Transverse colon (tissue), 4 donors: Measurements from ENCODE around the gene DLG2. TPM values are rescaled to one million over a fixed set of nuclear protein-coding genes. Genes with fewer than 3 reads are reported as not detected.

Experiments
- DNase-seq: peaks from one replicate; pipeline ENCODE4 v3.0.0-alpha.2; 2019
- H3K27ac ChIP-seq, 4 donors: fragments of 200-600 bp; sonication (generic); 2 replicates each; pipeline ENCODE4 v1.5.1; 2016 to 2018; ENCODE audit warnings: inconsistent platforms in 4 of 4
- H3K27me3 ChIP-seq: fragments of 200-600 bp; sonication (generic); 2 replicates; pipeline ENCODE4 v1.5.1; 2017; ENCODE audit warnings: inconsistent platforms
- H3K36me3 ChIP-seq, 4 donors: fragments of 200-600 bp; sonication (generic); 2 replicates each; pipeline ENCODE4 v1.5.1; 2017 to 2019; ENCODE audit warnings: inconsistent platforms in 4 of 4
- H3K4me1 ChIP-seq, 4 donors: fragments of 200-600 bp; sonication (generic); 2 replicates each; pipeline ENCODE4 v1.5.1; 2017 to 2020; ENCODE audit warnings: inconsistent platforms in 4 of 4
- H3K4me3 ChIP-seq, 4 donors: fragments of 200-600 bp; sonication (generic); 1 replicate in 1 of 4; 2 replicates in 3 of 4; pipeline versions ENCODE4 v1.5.1 to v1.6.1; 2017 to 2019; ENCODE audit warnings: inconsistent platforms in 4 of 4
- H3K9me3 ChIP-seq, 2 donors: fragments of 200-600 bp; sonication (generic); 2 replicates each; pipeline ENCODE4 v1.5.1; 2017 to 2019; ENCODE audit warnings: inconsistent platforms in 2 of 2
- CTCF ChIP-seq, 5 experiments: fragments of 200-600 bp in 3 of 5; fragments of 450-650 bp in 2 of 5; sonication (generic) in 3 of 5; IDR thresholded peaks; 1 replicate in 2 of 5; 2 replicates in 3 of 5; pipeline ENCODE4 v1.5.1; 2016 to 2017; ENCODE audit warnings: antibody characterized with exemption in 5 of 5, inconsistent platforms in 3 of 5, mild to moderate bottlenecking in 2 of 5, moderate library complexity in 1 of 5
- EP300 ChIP-seq: sonication (generic); formaldehyde crosslinking; IDR thresholded peaks from one replicate; pipeline ENCODE4 v1.6.1; 2017; ENCODE audit warnings: antibody characterized with exemption, low read depth
- POLR2A ChIP-seq: fragments of 450-650 bp; IDR thresholded peaks from one replicate; pipeline ENCODE4 v1.6.1; 2016; ENCODE audit warnings: antibody characterized with exemption, mild to moderate bottlenecking, moderate library complexity
- POLR2AphosphoS5 ChIP-seq, 3 donors: sonication (generic); formaldehyde crosslinking; IDR thresholded peaks; one replicate each; pipeline ENCODE4 v1.6.1; 2016; ENCODE audit warnings: antibody characterized with exemption in 3 of 3
- WGBS, 2 donors: methylation state at CpG; one replicate each; pipeline ENCODE4 v1.1.5; 2018; ENCODE audit warnings: low coverage in 1 of 2; 5-methylcytosine and 5-hydroxymethylcytosine counted together
- in situ Hi-C, 4 donors: fragments of 200-750 bp; cut with MboI; loops; one replicate each; pipeline versions ENCODE4 v1.15.0 to v1.15.1; 2017; ENCODE audit warnings: low sequenced_read_pairs in 3 of 4, low pct_ligation_motif_present in 1 of 4, low pct_unique_long_range_greater_than_20kb in 1 of 4
- intact Hi-C: fragments of 100-400 bp; cut with DNase I; formaldehyde crosslinking; loops from one replicate; pipeline ENCODE4 v1.15.1; 2023; ENCODE audit warnings: low total_unique reads
- total RNA-seq, 4 donors: library from RNA; depleted of rRNA; stranded (reverse); fragments of >200 nt; gene quantifications; one replicate each; pipeline ENCODE4 v1.1.0, GENCODE V29; 2016

Gene DLG2
- total RNA-seq, 4 donors from 2014 or later, result 1.9 to 28.3 (median 3.7) TPM

- 40 to 57% methylated on average over 1 of the region's 1 CpG for WGBS, 2 donors
- Histone ChIP-seq H3K36me3 (no peaks in the 10 kb centered on the region), H3K4me1 (no peaks in the 10 kb centered on the region), H3K4me3 (no peak overlapping the region), H3K27me3 (no peaks in the 10 kb centered on the region), H3K9me3 (no peaks in the 10 kb centered on the region), H3K27ac (no peak overlapping the region)
- intact Hi-C loops, result no loop called here
- TF ChIP-seq POLR2A (no peak), EP300 (no peak), CTCF (IDR thresholded peaks at IDR 0.05) (no peak), POLR2AphosphoS5 (IDR thresholded peaks at IDR 0.05) (no peak)
- DNase-seq, result no peak
- in situ Hi-C loops, result no loop called here
These were observed 1977.7 kb downstream of the DLG2 start for GRCh38 chr11:83649528-83649855.

- no peaks in the 10 kb centered on the region for H3K4me1 ChIP-seq
- TF ChIP-seq POLR2AphosphoS5 (IDR thresholded peaks at IDR 0.05) (no peak), EP300 (no peak), CTCF (IDR thresholded peaks at IDR 0.05) (no peak), POLR2A (no peak)
- H3K27me3 ChIP-seq, result no peaks in the 10 kb centered on the region
- in situ Hi-C loops (no loop called here), intact Hi-C loops (no loop called here)
- no peaks in the 10 kb centered on the region for H3K9me3 ChIP-seq
- H3K27ac ChIP-seq, result no peak overlapping the region
- no peak for DNase-seq
- WGBS, 2 donors, result 62 to 69% methylated on average over 2 of the region's 2 CpGs
- no peak overlapping the region for H3K4me3 ChIP-seq
- no peaks in the 10 kb centered on the region for H3K36me3 ChIP-seq
These were observed 1978.3 kb downstream of the DLG2 start for GRCh38 chr11:83648610-83649527.

- WGBS, 2 donors, result 74 to 81% methylated on average over 3 of the region's 3 CpGs
- intact Hi-C loops, result no loop called here
- no peak for TF ChIP-seq POLR2A
- TF ChIP-seq EP300, result no peak
- no peak for TF ChIP-seq CTCF (IDR thresholded peaks at IDR 0.05)
- TF ChIP-seq POLR2AphosphoS5 (IDR thresholded peaks at IDR 0.05), result no peak
- Histone ChIP-seq H3K4me1 (peaks cover 0 to 3% (median 0%) of the 10 kb centered on the region in 4 donors), H3K27me3 (no peaks in the 10 kb centered on the region), H3K4me3 (no peak overlapping the region), H3K9me3 (no peaks in the 10 kb centered on the region), H3K36me3 (no peaks in the 10 kb centered on the region), H3K27ac (no peak overlapping the region)
- no peak for DNase-seq
- in situ Hi-C loops, result no loop called here
These were observed 1981.6 kb downstream of the DLG2 start for GRCh38 chr11:83645561-83645960.

DNA sequence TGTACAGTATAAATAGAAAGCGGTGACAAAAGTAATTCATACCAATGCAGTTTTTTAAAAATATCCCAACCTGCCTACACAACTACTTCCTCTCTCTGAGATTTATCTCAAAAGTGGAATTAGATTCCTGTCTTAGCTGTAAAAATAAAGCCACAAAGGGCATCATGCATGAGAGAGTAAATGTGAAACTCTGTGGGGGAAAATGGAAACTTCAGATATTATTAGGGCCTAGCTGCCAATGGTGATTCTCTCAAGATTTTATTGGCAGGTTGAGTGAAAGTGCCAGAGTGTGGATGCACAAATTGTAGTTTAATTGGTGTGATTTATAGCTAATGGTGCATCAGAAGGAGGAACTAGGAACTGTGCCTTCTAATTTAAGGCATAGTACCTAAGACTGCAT lies 1984.0 kb downstream of the DLG2 start:
- Histone ChIP-seq H3K9me3 (no peaks in the 10 kb centered on the region), H3K27ac (no peak overlapping the region), H3K4me3 (no peak overlapping the region), H3K4me1 (peaks cover 0 to 3% (median 0%) of the 10 kb centered on the region in 4 donors), H3K36me3 (no peaks in the 10 kb centered on the region), H3K27me3 (no peaks in the 10 kb centered on the region)
- in situ Hi-C loops (no loop called here), intact Hi-C loops (no loop called here)
- TF ChIP-seq POLR2A, result no peak
- TF ChIP-seq EP300, result no peak
- TF ChIP-seq CTCF (IDR thresholded peaks at IDR 0.05), result no peak
- no peak for TF ChIP-seq POLR2AphosphoS5 (IDR thresholded peaks at IDR 0.05)
- DNase-seq, result no peak
- WGBS, 2 donors, result 67 to 92% methylated on average over 1 of the region's 1 CpG
